SKM-1 treated with dmso at 0.1 percent for 144 hours (cell line): Measurements from ENCODE around the gene MPPE1.

ENCODE experiments used
- DNase-seq: peaks from one replicate; lab custom pipeline; 2025; ENCODE audit not compliant: unreplicated experiment; lab: John Stamatoyannopoulos, UW

The MPPE1 gene, protein sequence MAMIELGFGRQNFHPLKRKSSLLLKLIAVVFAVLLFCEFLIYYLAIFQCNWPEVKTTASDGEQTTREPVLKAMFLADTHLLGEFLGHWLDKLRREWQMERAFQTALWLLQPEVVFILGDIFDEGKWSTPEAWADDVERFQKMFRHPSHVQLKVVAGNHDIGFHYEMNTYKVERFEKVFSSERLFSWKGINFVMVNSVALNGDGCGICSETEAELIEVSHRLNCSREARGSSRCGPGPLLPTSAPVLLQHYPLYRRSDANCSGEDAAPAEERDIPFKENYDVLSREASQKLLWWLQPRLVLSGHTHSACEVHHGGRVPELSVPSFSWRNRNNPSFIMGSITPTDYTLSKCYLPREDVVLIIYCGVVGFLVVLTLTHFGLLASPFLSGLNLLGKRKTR

DNA sequence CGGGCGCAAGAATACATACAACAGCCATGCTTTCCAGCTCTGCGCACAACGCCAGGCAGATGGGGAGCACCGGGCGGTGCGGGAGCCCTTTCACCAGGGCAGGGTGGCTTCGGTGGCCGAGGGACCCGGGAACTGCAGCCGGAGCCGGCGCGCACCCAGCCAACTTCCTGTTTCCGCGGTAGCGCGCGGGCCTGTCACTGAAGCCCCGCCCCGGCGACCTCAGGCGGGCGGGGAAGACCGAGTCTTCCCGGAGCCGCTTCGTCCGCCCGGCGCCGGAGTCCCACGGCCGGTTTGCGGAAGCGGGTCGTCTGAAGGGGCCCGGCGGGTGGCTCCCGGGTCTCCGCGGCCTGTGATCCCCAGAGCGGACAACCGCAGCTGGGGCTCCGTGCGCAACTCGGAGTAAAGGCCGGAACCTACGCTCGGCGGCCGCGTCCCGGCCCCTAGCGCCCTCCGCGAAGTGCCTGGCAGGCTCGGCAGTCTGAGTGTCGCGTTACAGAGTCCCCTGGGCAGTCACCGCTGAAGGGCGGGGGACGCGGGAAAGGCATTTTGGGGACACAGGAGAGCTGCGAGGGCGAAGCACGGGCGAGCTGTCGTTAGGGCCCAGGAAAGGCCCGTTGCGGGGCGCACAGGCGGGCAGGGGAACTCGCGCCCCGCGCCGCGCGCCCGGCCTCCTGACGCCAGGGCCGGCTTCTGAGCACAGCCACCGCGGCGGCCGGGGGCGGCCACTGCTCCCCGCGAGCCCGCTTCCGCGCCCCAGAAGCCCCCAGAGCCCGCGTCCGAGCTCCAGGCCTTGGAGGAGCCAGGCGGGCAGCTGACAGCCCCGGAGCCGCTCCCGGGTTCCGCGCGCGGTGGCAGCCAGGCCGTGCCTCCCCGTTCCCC, at the start of gene MPPE1:
Gene MPPE1 (minus strand): TSS at position 136 of the 879 bp plus-strand sequence. CDS start 11,053 bp downstream, outside the sequence.
- DNase-seq, result peak; percentile 80

DNA sequence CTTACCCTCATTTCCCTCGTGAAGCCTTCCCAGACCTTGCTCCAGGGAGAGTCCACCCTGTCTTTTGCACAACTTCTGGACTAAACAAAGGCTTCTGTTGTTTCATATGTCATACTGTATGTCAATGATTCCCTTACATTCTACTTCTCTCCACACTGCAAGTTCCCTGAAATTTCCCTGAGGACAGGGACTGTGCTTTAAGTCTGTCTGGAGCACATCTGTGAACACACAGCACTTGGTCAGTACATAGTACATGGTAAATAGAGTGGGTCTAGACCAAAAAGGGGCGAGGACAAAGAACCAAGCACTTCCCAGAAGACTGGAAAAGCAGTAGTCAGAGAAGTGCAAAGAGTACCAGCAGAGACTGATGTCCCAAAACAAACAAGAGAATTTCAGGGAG, 49.5 kb upstream of the MPPE1 start:
- DNase-seq, result no peak

DNA sequence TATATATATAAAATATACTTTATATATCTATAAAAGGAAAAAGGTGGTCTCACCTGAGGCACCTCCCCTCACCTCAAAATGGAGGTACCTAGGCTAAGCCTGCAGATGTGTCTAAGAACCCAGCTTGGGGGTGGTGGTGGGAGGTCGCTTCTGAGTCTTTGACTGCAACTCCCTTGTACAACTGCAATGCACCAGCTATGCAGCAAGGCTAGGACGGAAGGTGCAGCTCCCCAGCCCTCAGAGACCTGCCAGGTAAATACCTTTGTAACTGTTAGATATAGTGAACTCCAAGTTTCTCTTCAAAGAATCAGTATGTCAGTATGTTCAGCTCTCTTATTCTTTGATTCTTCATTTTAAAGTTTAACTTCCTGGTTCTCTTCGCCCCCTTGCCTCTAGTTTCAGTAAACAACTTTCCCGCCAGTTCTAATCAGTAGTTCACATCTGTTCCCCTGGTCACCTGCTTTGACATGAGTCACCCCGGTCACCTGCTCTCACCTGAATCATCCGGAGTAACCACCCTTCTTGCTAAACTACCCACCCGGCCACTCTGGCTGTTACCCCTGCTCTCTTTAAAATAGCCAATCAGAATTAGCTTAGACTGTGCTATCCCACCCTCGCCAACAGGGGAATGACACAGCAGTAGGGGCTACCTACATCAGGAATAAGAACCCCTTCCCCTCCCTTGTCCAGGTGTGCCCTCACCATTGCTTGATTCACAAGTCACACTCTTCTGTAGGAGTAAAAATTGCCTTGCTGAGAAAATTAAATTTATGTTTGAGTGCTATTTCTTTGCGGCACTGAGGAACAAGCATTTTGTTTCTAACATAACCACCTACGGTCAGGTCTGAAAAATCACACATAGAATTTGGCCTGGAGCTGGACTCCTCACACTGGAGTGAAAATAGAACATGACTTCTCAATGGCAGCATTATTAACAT, 48.5 kb upstream of the MPPE1 start:
- no peak for DNase-seq

DNA sequence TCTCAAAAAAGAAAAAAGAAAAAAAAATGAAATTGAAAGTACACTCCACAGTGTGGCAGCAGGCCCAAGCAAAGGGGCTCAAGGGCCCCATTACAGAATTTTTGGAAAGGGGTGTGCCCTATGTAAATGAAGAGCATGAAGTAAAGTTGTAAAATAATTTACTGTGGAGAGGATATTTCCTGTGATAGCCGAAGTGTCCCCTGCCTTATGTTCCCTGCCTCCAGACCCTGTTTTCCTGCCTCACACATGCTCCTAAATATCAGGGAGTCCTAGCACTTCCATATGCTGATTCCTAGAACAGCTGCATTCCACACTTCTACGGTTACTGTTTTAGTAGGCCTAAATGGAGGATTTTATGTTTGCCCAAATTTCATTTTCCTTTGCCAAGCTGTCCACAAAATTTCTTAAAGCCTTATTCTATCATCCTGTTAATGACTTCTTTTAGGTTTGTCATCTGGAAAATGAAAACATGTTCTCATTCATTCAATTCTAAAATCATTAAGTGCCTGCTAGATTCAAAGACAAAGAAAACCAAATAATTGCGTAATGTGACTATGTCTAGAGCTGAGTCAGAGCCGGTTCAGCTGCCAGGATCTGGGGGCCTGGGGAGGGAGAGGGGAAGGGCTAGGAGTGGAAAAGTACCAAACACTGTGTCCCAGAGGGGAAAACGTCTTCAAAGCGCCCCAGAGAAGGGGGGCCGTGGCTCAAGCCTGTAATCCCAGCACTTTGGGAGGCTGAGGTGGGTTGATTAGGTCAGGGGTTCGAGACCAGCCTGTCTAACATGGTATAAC, 47.3 kb upstream of the MPPE1 start:
- peak; percentile 74 for DNase-seq

DNA sequence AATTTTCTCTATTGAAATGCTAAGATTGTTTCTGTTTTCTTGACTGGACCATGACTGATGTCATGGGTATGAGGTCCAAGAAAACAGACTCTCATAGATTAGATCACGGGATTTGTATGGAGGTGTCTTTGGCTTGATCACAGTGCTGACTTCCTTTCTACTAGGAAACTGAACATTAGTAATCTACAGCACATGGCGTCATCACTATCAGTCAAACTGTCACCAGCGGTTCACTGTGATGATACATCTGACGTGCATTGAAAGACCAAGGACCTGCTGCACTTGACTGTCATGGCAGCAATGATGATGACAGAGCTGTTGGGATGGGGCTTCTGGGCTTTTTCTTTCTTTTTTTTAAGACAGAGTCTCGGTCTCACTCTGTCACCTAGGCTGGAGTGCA, 45.0 kb upstream of the MPPE1 start:
- no peak for DNase-seq

DNA sequence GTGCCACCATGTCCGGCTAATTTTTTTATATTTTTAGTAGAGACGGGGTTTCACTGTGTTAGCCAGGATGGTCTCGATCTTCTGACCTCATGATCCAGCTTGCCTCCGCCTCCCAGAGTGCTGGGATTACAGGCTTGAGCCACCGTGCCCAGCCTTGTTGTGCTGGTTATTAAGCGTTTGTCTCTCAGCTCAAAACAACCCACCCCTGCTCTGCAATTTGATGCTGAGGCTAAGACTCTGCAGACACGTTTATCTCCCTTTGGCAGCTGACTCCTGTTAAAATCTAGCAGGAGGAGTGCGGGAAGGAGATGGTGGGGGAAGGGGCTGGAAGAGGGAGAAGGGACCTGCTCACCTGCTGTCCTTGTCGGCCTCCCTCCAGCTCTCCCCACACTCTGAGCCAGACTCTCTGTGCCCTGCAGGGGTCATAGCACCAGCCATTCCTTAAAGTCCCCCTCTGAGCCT, 43.3 kb upstream of the MPPE1 start:
- DNase-seq, result no peak

GRCh38 chr18:11950824-11951223, 42.7 kb upstream of the MPPE1 start:
- DNase-seq, result no peak

DNA sequence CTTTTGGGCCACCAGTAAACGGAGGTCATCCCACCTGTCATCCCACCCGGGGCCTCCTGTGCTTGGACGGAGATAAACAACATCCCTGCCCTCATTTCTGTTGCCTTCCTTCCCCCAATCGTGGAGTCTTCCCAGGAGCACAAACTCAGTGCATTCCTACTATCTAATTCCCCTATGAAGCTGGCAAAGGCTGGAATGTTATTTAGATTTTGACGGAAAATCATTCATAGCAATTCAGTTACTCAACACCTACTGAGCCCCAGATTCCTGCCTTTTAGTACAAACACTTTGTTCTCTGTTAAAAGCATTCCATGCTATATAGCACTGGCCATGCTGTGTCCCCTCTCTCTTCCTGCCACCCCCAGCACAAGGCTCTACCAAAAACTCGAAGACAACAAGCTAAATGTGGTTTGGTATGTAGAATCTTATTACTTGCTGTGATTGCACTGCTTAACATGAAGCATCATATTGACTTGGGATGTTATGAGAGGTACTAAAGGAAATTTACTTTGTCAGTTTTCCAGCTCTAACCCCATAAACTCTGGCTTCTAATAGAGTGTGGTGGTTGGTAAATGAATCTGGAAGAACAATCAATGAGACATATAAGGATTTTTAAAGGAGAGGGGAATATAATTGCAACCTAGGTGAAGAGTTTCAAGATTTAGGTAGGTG, 40.9 kb upstream of the MPPE1 start:
- no peak for DNase-seq

DNA sequence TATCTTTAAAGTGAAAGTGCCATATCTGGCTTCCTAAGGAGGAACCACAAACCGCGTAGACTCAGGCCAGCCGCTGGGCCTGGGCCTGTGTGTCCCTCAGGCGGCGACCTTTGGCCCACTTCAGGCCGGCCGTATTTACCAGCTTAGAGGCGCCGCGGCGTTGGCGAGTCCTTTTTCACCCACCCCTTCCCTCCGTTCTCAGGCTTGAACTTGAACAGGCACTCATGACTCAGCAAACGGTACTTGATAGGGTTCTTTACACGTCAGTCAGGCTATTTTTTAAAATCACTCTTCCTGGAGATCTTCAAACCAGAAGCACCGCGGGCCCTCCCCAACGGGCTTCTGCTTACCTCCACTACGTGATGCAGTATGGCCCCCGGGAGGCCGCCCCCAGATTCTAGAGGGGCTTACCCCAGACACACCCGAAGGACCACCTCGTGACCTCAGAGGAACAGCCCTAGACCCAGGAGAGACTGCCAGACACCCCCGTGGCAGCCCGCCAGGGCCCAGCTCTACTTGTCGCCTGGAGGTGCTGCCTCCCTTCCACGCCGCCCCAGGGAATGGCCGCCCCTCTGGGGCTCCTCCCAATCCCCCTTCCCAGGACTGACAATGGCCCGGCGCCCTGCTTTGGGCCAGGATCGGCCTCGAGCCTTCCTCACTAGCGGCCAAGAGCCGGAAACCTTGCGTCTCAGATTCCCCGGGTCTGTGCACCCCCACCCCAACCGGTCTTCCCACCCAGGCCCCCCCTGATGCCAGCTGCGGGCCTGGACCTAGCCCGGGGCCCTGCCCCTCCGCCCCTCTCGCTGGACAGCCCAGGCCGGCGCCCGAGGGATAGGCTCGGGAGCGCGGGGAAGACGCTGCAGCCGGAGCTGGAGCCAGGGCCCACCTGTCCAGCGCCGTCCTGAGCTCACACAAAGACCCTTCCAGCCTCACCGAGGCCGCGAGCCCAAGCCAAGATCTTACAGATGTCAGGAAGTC, 39.4 kb upstream of the MPPE1 start:
- peak; percentile 92 for DNase-seq

GRCh38 chr18:11946756-11947155, 38.6 kb upstream of the MPPE1 start:
- DNase-seq, result no peak

DNA sequence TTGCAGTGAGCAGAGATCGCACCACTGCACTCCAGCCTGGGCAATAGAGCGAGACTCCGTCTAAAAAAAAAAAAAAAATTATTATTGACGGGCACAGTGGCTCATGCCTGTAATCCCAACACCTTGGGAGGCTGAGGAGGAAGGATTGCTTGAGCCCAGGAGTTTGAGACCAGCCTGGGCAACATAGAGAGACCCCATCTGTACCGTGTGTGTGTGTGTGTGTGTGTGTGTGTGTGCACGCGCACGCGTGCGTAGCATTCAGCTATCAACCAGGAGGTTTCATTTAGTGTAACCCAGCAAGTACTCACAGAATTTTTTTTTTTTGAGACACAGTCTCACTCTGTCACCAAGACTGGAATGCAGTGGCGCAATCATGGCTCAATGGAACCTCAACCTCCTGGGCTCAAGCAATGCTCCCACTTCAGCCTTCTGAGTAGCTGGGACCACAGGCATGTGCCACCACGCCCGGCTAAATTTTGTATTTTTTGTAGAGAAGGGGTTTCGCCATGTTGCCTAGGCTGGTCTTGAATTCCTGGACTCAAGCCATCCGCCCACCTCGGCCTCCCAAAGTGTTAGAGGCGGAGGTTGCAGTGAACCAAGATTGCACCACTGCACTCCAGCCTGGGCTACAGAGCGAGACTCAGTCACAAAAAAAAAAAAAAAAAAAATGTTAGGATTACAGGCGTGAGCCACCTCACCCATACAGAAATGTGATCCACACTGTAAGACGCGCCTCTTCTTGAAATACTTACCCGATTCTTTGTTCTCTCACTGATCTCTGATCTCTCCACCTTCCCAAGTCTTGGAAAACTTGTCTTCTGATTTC, 37.9 kb upstream of the MPPE1 start:
- DNase-seq, result peak; percentile 28

DNA sequence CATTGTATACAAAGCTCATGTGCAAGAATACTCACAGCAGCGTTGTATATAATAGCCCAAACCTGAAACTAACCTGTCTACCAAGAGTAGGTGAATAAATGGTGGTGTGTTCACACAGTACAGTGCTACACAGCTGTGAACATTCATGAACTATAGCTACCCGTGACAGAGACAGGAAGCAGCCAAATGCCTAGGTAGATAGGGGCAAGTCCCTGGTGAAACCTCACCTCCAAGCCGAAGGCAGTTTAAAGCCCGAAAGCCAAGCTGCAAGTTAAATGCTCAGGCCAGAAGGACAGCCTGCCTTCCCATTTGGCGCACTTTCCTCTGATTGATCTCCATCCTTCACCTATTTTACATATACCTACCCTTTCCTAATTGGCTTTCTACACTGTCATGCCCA, 36.7 kb upstream of the MPPE1 start:
- no peak for DNase-seq

GRCh38 chr18:11944252-11944651, 36.1 kb upstream of the MPPE1 start:
- no peak for DNase-seq

GRCh38 chr18:11943551-11943950, 35.4 kb upstream of the MPPE1 start:
- no peak for DNase-seq

DNA sequence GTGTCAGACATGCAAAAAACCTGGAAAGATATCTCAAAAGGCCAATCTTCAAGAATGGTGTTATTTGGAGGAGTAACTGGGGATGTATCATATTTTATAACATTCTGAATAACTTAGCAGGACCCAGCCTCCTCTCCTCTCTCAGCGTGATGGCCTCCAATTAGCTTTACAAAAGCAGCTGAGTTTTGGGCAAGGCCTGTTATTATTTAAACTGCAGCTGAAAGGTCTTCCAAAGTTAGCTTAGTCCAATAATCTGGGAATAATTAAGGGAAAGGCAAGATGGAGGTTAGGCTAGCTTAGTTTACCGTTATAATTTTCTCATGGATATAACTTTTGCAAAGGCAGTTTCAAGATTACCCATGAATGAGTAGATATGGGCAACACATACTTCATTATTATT, 32.8 kb upstream of the MPPE1 start:
- DNase-seq, result no peak

- peak; percentile 57 for DNase-seq
These were observed 29.9 kb upstream of the MPPE1 start for GRCh38 chr18:11937874-11938478.

GRCh38 chr18:11932393-11932792, 24.3 kb upstream of the MPPE1 start:
- no peak for DNase-seq
